ENCODE measurements around the gene AUTS2.

DNA sequence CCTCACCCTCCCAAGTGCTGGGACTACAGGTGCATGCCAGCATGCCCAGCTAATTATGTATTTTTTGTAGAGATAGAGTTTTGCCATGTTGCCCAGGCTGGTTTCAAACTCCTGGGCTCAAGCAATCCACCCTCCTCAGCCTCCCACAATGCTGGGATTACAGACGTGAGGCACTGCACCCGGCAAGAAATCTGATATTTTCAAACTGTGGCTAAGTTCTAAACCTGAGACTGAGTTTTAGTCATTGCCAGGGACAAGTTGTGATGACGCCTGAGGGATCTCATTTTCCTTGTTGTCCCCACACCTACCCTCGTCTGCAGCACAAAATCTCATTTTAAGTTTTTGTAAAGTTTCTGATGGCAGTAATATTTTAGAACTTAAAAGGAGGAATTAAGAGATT lies 9.8 kb downstream of the AUTS2 start:
- TF ChIP-seq, protein P1, sequence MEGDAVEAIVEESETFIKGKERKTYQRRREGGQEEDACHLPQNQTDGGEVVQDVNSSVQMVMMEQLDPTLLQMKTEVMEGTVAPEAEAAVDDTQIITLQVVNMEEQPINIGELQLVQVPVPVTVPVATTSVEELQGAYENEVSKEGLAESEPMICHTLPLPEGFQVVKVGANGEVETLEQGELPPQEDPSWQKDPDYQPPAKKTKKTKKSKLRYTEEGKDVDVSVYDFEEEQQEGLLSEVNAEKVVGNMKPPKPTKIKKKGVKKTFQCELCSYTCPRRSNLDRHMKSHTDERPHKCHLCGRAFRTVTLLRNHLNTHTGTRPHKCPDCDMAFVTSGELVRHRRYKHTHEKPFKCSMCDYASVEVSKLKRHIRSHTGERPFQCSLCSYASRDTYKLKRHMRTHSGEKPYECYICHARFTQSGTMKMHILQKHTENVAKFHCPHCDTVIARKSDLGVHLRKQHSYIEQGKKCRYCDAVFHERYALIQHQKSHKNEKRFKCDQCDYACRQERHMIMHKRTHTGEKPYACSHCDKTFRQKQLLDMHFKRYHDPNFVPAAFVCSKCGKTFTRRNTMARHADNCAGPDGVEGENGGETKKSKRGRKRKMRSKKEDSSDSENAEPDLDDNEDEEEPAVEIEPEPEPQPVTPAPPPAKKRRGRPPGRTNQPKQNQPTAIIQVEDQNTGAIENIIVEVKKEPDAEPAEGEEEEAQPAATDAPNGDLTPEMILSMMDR (conservative IDR thresholded peaks at IDR 0.05; ENCODE audit: low read depth in 2 of 2): no peak
- TF ChIP-seq POLR2AphosphoS5 (IDR thresholded peaks at IDR 0.05; ENCODE audit: low read depth): no peak
- TF ChIP-seq, protein P2, sequence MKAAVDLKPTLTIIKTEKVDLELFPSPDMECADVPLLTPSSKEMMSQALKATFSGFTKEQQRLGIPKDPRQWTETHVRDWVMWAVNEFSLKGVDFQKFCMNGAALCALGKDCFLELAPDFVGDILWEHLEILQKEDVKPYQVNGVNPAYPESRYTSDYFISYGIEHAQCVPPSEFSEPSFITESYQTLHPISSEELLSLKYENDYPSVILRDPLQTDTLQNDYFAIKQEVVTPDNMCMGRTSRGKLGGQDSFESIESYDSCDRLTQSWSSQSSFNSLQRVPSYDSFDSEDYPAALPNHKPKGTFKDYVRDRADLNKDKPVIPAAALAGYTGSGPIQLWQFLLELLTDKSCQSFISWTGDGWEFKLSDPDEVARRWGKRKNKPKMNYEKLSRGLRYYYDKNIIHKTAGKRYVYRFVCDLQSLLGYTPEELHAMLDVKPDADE (IDR thresholded peaks at IDR 0.05): no peak
- TF ChIP-seq CREB1 (CRISPR knock-in tag; IDR thresholded peaks at IDR 0.05; ENCODE audit: low read depth): no peak
- TF ChIP-seq, protein P3, sequence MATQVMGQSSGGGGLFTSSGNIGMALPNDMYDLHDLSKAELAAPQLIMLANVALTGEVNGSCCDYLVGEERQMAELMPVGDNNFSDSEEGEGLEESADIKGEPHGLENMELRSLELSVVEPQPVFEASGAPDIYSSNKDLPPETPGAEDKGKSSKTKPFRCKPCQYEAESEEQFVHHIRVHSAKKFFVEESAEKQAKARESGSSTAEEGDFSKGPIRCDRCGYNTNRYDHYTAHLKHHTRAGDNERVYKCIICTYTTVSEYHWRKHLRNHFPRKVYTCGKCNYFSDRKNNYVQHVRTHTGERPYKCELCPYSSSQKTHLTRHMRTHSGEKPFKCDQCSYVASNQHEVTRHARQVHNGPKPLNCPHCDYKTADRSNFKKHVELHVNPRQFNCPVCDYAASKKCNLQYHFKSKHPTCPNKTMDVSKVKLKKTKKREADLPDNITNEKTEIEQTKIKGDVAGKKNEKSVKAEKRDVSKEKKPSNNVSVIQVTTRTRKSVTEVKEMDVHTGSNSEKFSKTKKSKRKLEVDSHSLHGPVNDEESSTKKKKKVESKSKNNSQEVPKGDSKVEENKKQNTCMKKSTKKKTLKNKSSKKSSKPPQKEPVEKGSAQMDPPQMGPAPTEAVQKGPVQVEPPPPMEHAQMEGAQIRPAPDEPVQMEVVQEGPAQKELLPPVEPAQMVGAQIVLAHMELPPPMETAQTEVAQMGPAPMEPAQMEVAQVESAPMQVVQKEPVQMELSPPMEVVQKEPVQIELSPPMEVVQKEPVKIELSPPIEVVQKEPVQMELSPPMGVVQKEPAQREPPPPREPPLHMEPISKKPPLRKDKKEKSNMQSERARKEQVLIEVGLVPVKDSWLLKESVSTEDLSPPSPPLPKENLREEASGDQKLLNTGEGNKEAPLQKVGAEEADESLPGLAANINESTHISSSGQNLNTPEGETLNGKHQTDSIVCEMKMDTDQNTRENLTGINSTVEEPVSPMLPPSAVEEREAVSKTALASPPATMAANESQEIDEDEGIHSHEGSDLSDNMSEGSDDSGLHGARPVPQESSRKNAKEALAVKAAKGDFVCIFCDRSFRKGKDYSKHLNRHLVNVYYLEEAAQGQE (IDR thresholded peaks at IDR 0.05; ENCODE audit: unreplicated experiment): no peak
- no peak for TF ChIP-seq EZH2 (IDR thresholded peaks at IDR 0.05; ENCODE audit: low read depth, unreplicated experiment)
- no peak for TF ChIP-seq EZH2phosphoT487 (IDR thresholded peaks at IDR 0.05; ENCODE audit: unreplicated experiment)
- TF ChIP-seq NANOG (IDR thresholded peaks at IDR 0.05; ENCODE audit: borderline replicate concordance): no peak
- TF ChIP-seq ZNF114 (CRISPR knock-in tag; IDR thresholded peaks at IDR 0.05): no peak
- no peak for TF ChIP-seq JUNB (IDR thresholded peaks at IDR 0.05; ENCODE audit: unreplicated experiment)
- TF ChIP-seq STAT1 (IDR thresholded peaks at IDR 0.05; ENCODE audit: unreplicated experiment): no peak
- TF ChIP-seq ZNF331 (CRISPR knock-in tag; IDR thresholded peaks at IDR 0.05; ENCODE audit: low read depth): no peak
- TF ChIP-seq, protein P4, sequence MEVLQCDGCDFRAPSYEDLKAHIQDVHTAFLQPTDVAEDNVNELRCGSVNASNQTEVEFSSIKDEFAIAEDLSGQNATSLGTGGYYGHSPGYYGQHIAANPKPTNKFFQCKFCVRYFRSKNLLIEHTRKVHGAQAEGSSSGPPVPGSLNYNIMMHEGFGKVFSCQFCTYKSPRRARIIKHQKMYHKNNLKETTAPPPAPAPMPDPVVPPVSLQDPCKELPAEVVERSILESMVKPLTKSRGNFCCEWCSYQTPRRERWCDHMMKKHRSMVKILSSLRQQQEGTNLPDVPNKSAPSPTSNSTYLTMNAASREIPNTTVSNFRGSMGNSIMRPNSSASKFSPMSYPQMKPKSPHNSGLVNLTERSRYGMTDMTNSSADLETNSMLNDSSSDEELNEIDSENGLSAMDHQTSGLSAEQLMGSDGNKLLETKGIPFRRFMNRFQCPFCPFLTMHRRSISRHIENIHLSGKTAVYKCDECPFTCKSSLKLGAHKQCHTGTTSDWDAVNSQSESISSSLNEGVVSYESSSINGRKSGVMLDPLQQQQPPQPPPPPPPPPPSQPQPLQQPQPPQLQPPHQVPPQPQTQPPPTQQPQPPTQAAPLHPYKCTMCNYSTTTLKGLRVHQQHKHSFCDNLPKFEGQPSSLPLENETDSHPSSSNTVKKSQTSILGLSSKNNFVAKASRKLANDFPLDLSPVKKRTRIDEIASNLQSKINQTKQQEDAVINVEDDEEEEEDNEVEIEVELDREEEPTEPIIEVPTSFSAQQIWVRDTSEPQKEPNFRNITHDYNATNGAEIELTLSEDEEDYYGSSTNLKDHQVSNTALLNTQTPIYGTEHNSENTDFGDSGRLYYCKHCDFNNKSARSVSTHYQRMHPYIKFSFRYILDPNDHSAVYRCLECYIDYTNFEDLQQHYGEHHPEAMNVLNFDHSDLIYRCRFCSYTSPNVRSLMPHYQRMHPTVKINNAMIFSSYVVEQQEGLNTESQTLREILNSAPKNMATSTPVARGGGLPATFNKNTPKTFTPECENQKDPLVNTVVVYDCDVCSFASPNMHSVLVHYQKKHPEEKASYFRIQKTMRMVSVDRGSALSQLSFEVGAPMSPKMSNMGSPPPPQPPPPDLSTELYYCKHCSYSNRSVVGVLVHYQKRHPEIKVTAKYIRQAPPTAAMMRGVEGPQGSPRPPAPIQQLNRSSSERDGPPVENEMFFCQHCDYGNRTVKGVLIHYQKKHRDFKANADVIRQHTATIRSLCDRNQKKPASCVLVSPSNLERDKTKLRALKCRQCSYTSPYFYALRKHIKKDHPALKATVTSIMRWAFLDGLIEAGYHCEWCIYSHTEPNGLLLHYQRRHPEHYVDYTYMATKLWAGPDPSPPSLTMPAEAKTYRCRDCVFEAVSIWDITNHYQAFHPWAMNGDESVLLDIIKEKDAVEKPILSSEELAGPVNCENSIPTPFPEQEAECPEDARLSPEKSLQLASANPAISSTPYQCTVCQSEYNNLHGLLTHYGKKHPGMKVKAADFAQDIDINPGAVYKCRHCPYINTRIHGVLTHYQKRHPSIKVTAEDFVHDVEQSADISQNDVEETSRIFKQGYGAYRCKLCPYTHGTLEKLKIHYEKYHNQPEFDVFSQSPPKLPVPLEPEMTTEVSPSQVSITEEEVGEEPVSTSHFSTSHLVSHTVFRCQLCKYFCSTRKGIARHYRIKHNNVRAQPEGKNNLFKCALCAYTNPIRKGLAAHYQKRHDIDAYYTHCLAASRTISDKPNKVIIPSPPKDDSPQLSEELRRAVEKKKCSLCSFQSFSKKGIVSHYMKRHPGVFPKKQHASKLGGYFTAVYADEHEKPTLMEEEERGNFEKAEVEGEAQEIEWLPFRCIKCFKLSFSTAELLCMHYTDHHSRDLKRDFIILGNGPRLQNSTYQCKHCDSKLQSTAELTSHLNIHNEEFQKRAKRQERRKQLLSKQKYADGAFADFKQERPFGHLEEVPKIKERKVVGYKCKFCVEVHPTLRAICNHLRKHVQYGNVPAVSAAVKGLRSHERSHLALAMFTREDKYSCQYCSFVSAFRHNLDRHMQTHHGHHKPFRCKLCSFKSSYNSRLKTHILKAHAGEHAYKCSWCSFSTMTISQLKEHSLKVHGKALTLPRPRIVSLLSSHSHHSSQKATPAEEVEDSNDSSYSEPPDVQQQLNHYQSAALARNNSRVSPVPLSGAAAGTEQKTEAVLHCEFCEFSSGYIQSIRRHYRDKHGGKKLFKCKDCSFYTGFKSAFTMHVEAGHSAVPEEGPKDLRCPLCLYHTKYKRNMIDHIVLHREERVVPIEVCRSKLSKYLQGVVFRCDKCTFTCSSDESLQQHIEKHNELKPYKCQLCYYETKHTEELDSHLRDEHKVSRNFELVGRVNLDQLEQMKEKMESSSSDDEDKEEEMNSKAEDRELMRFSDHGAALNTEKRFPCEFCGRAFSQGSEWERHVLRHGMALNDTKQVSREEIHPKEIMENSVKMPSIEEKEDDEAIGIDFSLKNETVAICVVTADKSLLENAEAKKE (CRISPR knock-in tag; IDR thresholded peaks at IDR 0.05): no peak

Data from GM23338 (cell line).